Measurements from ENCODE around the gene TMEM127.

- TF ChIP-seq EZH2 (IDR thresholded peaks at IDR 0.05; ENCODE audit: insufficient read depth, poor library complexity, severe bottlenecking) (no peak), EZH2phosphoT487 (IDR thresholded peaks at IDR 0.05; ENCODE audit: insufficient read depth, low read depth) (no peak)
Measured at GRCh38 chr2:96202152-96202854, 63.5 kb downstream of the TMEM127 start.
